NOMO-1 treated with DMSO at 0.1 percent for 48 hours (cell line): ENCODE results near the gene MLPH.

Experiments used
- DNase-seq: peaks from one replicate; lab custom pipeline; 2025; ENCODE audit not compliant: unreplicated experiment; lab: John Stamatoyannopoulos, UW

MLPH gene

DNA sequence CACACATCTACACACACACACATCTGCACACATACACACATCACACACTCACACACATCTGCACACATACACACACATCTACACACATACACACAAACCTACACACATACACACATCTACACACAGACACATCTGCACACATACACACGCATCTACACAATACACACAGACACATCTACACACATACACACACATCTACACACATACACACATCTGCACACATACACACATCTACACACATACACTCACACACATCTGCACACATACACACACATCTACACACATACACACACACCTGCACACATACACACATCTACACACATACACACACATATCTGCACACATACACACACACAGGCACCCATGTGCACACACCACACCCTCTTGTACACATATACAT, 78.9 kb downstream of the MLPH start:
- DNase-seq, result no peak

DNA sequence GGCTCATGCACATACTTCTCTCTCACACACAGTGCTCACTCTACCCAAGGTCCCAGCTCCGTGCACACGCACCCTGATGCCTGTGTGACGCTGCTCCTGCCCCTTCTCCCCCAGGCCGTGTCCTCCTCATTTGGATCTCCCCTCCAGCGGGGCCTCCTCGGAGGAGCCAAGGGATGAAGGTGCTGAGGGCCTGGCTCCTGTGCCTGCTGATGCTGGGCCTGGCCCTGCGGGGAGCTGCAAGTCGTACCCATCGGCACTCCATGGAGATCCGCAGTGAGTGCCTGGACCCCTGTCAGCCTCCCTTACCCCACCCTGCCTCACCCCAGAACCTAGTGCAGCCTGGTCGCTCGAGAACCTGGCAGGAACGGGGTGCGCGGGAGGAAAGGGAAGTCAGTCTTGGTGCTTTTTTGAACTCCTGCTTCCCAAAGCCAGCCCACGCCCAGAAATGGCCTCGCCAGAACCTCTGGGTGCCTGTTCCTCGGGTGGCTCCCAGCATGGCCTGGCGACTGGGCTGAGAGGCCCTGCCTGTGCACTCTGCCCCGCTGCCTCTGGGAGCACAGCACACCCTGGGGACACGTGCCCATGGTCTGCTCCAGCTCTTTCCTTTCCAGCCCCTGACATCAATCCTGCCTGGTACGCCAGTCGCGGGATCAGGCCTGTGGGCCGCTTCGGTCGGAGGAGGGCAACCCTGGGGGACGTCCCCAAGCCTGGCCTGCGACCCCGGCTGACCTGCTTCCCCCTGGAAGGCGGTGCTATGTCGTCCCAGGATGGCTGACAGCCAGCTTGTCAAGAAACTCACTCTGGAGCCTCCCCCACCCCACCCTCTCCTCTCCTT, 79.6 kb downstream of the MLPH start, which contains the start of gene PRLH:
Gene PRLH, plus strand, starts transcription at position 174 of the 835 bp plus-strand sequence. Its CDS starts 0 bp downstream, at position 174.
- DNase-seq, result no peak

DNA sequence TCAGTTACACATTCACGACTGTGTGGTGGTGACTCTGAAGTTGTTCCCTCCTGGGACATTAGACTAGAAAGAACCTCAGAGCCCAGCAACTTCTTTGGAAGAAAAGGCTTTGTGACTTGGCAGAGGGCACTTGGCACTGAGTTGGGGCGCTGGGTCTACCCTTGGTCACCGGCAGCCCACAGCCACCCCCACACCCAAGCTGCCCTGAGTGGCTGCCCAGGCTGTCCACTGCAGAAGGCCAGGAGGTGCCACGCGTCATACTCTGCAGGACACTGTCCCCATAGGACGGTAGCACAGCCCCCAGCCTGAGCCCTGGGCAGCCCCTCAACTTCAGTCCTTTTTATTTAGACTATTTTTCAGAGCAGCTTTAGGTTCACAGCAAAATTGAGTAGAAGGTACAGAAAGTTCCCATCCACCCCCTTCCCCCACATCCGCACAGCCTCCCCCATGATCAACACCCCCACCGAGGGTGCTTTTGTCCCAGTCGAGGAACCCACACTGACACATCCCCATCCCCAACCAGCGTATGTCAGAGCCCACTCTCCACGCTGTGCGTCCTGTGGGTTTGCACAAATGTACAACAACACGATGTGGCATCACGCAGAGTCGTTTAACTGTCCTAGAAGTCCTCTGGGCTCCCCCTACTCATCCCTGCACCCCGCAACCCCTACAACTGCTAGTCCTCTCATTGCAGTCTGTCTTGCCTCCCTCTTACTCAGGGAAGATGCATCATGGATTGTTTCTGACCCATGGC, 80.4 kb downstream of the MLPH start:
- no peak for DNase-seq

DNA sequence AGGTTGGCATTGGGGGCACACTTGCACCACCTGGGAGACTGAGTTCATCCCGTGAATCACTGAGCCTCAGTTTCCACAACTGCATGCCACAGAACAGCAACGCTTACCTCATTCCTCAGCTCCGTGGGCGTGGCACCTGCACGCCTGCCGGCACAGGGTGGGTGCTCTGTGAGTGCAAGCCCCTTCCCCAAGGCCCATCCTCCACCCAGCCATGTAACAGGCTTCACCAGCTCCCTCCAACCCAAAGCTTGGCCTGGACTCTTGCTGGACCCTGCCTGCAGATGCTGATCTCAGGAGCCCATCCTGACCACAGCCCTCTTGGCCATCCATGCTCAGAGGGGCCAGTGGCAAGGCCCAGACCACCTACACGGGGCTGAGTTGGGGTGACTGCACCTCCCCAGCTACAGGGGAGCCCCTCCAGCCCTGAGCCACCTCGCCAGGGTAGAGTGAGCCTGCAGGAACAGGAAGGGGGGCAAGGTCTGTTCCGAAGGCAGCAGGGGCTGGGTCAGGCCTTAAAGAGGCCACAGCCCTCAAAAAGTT, 81.1 kb downstream of the MLPH start:
- DNase-seq, result no peak

DNA sequence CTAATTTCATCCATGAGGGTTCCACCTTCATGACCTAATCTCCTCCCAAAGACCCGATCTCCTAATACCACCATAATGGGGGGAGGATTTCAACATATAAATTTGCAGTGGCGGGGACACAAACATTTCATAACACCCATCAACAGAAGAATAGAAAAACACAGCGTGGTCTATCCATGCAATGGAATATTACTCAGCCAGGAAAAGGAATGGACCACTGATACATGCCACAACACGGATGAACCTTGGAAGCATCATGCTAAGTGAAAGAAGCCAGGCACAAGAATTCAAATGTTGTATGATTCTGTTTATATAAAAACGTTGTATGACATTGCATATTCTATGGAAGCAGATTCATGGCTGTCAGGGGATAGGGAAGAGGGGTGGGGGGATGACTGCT, 82.0 kb downstream of the MLPH start:
- no peak for DNase-seq

DNA sequence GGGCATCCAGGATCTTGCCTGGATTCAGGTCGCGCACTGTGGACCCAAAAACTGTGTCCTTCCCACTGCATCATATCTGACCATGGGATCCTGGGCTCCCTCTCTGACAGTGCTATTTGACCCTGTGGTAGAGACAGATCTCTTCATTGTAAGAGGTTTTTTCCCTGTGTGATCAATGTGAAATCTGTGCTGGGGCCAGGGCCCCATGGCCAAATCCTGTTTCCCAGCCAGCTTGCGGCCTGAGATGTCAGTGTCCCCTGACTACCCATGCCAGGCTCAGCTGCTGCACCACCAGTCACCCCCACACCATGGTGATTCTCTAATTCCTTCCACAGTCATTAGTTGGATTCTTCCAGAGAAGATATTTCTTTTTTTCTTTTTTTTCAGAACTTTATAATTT, 82.8 kb downstream of the MLPH start:
- DNase-seq, result no peak

DNA sequence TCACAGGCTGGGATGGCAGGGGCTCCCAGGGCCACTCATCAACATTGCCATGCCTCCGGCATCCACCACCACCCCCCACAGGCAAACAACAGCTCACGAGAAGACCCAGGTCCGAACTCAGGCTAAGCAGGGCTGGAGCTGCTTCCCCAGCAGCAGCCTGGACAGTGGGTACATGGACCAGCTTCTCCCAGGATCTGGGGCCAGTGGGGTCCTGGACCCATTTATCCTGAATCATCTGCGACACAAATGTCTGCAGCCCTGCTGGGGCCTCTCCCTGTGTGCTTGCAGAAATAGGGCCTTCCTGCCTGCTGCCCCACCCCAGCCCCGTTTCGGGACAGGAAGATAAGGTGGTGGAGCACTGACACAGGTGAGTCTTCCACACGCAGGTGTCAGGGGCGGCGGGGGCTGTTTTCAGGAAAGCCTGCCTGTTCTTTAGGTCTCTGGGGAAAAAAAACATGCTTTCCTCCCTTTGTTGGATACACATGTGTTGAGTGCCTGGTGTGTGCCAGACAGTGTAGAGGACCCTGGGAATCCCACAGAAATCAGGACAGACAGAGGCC, 83.8 kb downstream of the MLPH start:
- no peak for DNase-seq

DNA sequence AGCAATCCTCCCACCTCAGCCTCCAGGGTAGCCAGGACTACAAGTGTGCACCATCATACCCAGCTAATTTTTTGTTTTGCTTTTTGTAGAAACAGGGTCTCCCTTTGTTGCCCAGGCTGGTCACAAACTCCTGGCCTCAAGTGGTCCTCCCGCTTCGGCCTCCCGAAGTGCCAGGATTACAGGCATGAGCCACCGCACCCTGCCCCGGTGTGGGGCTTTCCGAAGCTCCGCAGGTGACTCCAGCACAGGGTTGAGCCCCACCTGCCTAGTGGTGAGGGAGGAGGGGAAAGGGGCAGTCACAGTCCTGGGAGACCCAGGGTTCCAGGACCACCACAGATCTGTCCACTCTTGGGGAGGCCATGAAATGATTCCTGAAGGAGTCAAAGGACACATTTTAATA, 84.5 kb downstream of the MLPH start:
- no peak for DNase-seq

DNA sequence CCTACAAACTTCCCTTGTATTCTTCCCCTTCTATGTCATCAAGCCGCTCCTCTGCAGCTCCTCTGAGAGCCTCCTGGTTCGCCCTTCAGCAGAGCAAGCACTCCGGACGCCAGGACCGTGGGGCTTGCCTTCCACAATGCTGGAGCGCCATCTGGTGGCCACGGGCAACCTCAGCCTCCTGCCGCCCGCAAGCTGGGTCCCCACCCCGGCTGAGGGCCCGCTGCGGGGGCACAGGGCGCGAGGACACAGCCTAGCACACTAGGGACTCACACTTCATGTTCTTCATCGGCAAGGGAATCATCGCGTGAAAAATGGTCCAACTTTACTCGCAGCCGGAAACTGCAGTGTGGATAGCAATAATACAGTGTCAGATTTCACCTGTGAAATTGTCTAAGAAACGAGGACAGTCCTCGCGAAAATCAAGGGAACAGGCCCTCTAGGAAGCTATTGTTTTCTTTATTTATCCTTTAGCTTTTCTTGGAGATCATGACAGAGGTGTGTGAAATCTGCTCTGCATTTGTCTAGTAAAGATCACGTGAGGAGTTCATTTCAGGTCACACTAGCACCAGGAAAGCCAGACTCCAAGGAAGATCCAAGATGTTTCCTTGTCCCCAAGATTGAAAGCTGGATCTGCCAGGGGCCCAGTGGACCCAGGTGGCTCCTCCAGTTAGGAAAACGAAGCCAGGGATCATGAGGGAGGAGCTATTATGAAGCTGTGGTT, 85.1 kb downstream of the MLPH start:
- DNase-seq, result peak; percentile 83

DNA sequence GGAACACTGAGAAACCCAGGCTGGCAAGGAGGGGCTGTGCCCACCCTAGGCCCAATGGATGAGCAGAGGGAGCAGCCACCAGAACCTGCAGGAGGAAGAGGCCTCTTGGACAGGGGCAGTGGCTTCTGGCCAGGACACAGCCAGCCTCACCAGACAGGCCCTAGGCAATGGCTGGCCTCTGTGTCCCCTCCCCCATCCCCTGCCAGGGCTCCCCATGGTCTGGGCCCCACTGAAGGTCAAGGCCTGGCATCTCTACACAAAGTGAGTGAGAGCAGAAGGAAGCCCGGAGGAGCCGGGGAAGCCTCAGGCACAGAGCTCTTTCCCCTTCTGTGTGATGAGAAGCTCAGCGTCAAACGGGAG, 85.7 kb downstream of the MLPH start:
- DNase-seq, result no peak

DNA sequence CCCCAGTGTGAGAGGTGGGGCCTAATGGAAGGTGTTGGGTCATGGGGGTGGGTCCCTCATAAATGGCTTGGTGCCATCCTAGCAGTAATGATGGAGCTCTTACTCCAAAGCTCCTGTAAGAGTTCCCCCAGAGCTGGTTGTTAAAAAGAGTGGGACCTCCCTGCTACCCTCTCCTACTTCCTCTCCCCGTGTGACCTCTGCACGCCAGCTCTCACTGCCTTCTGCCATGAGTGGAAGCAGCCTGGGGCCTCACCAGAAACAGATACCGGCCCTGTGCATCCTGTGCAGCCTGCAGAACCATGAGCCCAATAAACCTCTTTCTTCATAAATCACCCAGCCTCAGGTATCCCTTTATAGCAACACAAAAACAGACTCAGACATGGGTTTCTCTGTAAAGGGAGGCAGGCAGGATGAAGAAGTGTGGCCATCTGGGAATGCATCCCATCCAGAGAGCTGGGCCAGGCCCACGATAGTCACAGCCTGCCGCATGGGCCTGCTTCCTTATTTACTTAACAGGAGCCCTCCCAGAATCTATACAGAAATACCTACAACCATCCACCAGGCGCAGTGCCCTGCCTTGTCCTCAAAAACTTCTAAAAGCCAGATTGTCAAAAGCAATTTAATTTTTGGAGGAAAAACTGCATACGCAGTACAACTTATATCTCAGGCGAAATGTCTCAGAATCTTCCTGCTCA, 86.8 kb downstream of the MLPH start:
- DNase-seq, result no peak

DNA sequence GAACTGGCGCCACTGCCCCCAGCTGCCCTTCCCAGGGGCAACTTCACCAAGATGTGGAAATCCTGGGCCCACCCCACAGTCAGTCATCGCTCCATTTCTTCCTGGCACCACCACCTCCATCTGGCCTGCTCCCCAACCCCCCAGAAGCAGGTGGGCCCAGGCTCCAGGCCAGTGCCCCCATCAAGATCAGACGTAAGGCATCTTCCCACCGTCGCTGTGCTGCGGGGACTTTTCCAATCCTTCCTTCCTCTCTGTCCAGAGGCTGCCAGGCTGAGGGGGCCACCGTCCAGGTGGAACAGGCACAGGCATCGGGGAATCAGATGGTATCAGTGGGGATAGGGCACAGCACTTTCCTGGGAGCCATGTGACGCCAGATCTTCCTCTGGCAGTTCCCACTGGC, 87.4 kb downstream of the MLPH start:
- DNase-seq, result no peak

DNA sequence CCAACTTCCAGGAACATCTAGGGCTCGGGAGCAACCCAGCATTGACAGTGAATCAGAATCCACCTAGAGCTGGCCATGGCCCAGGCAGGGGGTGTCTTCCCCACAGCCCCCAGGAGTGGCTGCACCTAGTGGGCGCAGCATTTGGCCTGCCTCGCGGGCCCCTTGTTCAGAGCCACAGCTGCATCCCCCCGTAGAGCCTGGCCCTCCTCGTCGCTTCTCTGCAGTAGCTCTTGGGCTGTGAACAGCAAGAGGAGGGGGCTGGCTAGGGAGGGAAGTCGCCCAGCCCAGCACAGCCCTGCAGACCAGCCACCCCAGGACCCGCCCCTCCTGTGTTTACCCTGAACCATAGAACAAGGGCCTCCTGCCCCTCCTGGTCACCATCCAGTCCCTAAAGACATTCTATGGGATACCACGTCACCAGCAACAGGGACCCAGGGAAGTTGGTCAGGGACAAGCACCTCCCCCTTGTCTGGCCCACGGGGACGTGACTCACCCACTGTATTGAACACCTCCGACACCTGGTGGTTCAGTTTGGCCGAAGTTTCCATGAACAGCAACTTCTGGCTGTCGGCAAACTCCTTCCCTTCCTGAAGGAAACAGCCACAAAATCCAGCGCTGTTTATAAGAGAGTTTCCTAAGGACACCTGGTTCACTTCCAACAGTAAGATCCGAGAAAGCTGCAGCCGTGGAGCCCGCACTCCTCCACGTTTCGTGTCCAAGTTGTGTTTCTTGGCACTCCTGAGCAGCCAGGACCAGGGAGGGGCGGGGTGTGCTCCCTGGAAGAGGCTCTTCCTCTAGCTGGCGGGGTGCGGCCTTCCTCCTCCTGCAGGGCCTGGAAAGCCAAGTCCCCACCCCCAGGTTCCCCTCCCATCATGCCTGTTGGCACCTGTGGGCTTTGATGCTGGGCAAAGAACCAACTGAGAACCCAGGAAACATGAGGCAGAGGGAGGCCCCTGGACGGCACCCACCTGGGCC, 88.1 kb downstream of the MLPH start:
- DNase-seq, result no peak

DNA sequence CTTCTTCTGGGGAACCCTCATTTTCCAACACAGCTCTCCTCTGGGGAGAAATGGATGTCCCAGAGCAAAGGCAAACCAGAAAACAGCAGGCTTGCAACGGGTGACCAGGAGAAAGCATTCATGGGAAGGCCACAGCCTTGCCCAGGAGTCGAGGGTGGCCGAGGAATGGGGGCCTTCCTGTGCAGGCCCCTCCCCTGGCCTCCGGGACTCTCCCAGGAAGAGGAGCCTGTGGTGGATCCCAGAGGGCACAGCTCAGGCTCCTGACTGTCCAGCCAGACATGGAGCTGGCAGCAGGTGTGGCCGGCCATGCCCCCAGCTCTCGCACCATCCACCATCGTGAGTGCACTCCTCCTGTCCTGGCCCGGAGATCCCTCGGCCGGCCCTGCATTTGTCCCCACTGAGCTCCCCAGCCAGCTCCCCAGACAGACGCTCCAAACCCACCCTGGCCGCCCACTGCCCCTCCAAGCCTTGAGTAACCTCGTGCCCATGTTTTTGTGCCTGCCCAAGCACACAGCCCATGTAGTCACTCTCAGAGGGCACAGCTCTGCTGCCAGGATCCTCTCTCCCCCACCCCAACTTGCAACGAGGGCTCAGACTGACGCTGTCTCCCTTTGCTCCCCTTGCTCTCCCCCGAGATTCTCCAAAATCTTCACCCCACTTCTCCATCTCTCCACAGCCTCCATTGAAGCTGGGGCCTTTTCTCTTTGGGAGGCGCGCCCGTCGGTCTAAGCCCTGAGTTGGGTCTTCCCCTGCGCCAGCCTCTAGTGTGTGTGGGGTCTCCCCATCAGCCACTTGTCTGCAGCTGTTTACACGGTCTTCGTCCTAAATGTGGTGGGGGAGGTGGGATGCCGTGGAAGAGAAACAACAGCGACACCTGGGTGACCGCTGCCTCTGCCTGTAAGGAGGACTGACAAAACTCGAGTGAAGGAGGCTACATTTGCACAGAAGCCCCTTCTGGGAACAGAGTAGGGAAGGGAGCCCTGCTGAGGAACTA, 89.1 kb downstream of the MLPH start:
- DNase-seq, result no peak

DNA sequence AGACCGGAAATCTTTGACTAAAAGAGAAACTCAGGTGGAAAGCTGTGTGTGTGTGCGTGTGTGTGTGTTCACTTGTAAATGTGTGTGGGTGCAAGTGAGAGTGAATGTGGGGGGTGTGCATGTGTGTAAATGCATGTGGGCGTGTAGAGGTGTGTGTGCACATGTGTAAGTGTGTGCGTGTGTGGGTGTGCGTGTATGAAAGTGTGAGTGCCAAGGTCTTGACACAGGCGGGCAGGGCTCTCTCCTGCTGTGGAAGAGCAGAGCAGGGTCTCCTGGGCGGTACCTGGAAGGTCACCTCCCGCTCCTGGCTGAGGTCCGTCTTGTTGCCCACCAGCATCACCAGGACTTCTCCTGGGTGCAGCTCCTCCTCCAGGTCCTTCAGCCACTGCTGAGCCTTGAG, 89.9 kb downstream of the MLPH start:
- no peak for DNase-seq

DNA sequence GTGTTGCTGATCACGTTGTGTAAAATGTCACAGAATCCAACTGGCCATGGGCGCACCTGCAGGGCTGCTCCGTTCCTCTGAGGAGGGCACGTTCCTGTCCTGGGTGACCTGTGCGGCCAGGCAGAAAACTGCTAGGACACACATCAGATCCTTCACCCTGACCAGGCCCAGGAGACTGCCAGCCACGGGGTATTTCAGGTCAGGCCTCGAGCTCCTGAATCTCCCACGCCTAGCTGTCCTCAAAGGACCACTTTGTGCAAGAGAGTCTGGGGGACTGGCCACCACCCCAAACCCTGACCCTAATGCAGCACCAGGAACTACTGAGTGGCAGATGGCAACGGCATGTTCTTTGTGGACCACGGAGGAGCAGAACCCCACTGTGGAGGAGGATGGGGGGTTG, 90.4 kb downstream of the MLPH start:
- no peak for DNase-seq

DNA sequence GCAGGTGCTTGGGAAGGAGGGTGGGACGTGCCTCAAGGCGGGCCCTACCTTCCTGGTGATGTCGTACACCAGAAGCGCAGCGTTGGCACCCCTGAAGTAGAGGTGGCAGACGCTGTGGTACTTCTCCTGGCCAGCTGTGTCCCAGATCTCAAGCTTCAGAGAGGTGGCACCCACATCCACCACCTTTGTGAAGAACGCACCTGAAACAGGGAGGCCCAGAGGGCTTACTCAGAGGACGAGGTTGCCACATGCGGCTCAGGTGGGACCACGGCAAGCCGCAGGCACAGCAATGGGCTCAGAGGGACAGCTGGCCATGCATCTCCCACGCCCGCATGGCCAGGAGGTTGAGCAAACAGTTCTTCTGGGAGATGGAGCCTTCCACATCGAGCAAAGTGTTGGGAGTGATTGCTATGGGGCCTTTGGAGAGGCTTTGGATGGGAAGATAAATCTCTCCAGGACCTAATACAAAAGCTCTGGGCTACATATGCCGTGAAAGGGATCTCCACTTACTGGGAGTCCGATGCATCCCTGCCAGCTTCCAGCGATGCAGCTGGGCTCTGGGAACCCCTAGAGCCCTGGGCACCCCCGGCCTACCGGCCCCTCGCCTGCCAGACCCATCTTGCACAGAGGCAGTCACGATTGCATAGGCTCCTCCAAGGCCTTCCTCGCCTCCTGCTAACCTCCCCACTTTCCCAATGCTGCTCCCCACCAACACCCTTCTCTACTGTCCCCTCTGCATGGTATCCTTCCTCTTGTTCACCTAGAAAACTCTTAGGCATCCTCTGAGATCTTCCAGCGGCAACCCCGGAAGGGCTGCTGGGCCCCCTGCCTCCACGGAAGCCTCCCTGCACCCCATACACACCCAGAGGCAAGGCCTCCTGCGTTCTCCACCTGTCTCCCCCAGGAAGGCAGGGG, 91.2 kb downstream of the MLPH start:
- no peak for DNase-seq
